ENCODE measurements around the gene RAB39A.

DNA sequence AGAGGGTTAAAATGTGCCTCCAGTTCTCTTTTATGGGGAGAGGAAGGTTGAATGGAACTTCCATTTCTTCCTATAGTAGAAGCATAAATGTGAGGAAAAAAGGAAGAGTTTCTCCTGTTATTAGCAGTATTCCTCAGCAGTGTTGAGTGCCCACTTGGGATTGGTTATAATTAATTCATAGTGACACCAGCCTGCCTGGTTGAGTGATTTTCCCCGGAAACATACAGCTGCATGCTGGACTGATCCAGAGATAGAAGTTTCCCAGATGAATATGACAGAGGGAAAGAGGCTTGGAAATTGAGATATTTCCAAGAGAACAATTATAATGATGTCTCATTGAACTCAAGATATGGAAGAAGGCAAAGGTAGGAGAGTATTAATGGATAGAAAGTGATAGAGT is 28.3 kb downstream of the RAB39A start:
- TF ChIP-seq CEBPB (IDR thresholded peaks at IDR 0.05) = no peak
- TF ChIP-seq EP300 (IDR thresholded peaks at IDR 0.05; ENCODE audit: borderline replicate concordance) = no peak
- TF ChIP-seq, protein P1, sequence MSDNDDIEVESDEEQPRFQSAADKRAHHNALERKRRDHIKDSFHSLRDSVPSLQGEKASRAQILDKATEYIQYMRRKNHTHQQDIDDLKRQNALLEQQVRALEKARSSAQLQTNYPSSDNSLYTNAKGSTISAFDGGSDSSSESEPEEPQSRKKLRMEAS (IDR thresholded peaks at IDR 0.05) = no peak
- no peak for TF ChIP-seq TAF1 (IDR thresholded peaks at IDR 0.05; ENCODE audit: low read depth)
- no peak for TF ChIP-seq YY1 (IDR thresholded peaks at IDR 0.05; ENCODE audit: low read depth)
- no peak for TF ChIP-seq CREB1 (IDR thresholded peaks at IDR 0.05; ENCODE audit: low read depth)
- no peak for TF ChIP-seq TCF12 (IDR thresholded peaks at IDR 0.05; ENCODE audit: low read depth)
- no peak for TF ChIP-seq RAD21 (IDR thresholded peaks at IDR 0.05; ENCODE audit: low read depth)
- TF ChIP-seq, protein P2, sequence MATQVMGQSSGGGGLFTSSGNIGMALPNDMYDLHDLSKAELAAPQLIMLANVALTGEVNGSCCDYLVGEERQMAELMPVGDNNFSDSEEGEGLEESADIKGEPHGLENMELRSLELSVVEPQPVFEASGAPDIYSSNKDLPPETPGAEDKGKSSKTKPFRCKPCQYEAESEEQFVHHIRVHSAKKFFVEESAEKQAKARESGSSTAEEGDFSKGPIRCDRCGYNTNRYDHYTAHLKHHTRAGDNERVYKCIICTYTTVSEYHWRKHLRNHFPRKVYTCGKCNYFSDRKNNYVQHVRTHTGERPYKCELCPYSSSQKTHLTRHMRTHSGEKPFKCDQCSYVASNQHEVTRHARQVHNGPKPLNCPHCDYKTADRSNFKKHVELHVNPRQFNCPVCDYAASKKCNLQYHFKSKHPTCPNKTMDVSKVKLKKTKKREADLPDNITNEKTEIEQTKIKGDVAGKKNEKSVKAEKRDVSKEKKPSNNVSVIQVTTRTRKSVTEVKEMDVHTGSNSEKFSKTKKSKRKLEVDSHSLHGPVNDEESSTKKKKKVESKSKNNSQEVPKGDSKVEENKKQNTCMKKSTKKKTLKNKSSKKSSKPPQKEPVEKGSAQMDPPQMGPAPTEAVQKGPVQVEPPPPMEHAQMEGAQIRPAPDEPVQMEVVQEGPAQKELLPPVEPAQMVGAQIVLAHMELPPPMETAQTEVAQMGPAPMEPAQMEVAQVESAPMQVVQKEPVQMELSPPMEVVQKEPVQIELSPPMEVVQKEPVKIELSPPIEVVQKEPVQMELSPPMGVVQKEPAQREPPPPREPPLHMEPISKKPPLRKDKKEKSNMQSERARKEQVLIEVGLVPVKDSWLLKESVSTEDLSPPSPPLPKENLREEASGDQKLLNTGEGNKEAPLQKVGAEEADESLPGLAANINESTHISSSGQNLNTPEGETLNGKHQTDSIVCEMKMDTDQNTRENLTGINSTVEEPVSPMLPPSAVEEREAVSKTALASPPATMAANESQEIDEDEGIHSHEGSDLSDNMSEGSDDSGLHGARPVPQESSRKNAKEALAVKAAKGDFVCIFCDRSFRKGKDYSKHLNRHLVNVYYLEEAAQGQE (IDR thresholded peaks at IDR 0.05; ENCODE audit: low read depth) = no peak
- TF ChIP-seq EGR1 (IDR thresholded peaks at IDR 0.05) = no peak

All from Ishikawa (cell line).